GM06990 (cell line): Measurements from ENCODE around the gene MGA.

Source experiments
- DNase-seq: peaks from one replicate; pipeline ENCODE4 v3.0.0-alpha.2; 2011; ENCODE audit not compliant: insufficient read length; ENCODE audit errors: extremely low read depth
- H3K27me3 ChIP-seq: replicated peaks from 2 replicates; pipeline ENCODE4 v1.6.0; 2011; ENCODE audit warnings: low read length; ENCODE audit not compliant: control insufficient read depth, insufficient read depth
- H3K36me3 ChIP-seq: 2 replicates; pipeline ENCODE4 v1.5.1; 2011; ENCODE audit warnings: low read length; ENCODE audit not compliant: control insufficient read depth, insufficient read depth
- H3K4me3 ChIP-seq: replicated peaks from 2 replicates; pipeline ENCODE4 v1.5.1; 2011; ENCODE audit warnings: low read depth, mild to moderate bottlenecking, control low read depth, low read length
- CTCF ChIP-seq: IDR thresholded peaks from 2 replicates; pipeline ENCODE4 v1.5.1; 2011; ENCODE audit warnings: low read length, control low read depth, mild to moderate bottlenecking, inconsistent platforms; ENCODE audit not compliant: insufficient read depth, poor library complexity, severe bottlenecking

Gene MGA

GRCh38 chr15:41790756-41791546, 130.7 kb downstream of the MGA start:
- no peaks in the 10 kb centered on the region for H3K36me3 ChIP-seq
- no peaks in the 10 kb centered on the region for H3K27me3 ChIP-seq
- TF ChIP-seq CTCF: no peak
- no peak overlapping the region for H3K4me3 ChIP-seq
- DNase-seq: no peak

- Histone ChIP-seq H3K36me3 (no peaks in the 10 kb centered on the region), H3K4me3 (no peak overlapping the region), H3K27me3 (no peaks in the 10 kb centered on the region)
- TF ChIP-seq CTCF: no peak
- DNase-seq: no peak
These were observed 131.3 kb downstream of the MGA start for GRCh38 chr15:41791547-41791937.

DNA sequence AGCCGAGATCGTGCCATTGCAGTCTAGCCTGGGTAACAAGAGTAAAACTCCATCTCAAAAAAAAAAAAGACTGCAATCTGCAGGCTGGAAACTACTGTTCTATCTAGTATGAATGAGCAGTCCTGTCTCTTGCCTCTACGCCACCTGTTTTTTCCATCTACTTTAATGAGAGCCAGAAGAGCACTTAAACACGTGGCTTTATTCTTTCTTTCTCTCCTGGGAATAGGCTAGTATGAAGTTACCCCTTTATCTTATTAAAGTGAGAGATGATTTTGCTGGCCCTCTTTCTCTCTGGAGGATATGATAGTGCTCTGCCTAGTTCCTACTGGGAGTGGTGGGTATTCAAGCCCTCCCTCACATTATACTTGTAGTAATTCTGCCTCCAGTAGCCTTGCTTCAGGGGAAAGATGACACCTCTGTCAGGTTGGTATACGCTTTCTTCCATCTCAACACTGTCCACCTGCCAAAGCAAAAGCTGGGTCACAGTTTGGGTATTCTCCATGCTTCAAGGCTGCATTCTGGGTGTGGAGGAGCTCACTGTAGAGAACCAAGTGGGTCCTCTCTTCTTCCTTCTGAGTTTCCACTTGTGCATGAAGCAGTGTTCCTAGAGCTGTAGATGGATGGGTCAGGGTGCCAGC, 131.9 kb downstream of the MGA start:
- Histone ChIP-seq H3K36me3 (no peaks in the 10 kb centered on the region), H3K4me3 (no peak overlapping the region), H3K27me3 (no peaks in the 10 kb centered on the region)
- no peak for TF ChIP-seq CTCF
- DNase-seq: no peak

- no peak for DNase-seq
These were observed 133.9 kb downstream of the MGA start for GRCh38 chr15:41794081-41794480.

DNA sequence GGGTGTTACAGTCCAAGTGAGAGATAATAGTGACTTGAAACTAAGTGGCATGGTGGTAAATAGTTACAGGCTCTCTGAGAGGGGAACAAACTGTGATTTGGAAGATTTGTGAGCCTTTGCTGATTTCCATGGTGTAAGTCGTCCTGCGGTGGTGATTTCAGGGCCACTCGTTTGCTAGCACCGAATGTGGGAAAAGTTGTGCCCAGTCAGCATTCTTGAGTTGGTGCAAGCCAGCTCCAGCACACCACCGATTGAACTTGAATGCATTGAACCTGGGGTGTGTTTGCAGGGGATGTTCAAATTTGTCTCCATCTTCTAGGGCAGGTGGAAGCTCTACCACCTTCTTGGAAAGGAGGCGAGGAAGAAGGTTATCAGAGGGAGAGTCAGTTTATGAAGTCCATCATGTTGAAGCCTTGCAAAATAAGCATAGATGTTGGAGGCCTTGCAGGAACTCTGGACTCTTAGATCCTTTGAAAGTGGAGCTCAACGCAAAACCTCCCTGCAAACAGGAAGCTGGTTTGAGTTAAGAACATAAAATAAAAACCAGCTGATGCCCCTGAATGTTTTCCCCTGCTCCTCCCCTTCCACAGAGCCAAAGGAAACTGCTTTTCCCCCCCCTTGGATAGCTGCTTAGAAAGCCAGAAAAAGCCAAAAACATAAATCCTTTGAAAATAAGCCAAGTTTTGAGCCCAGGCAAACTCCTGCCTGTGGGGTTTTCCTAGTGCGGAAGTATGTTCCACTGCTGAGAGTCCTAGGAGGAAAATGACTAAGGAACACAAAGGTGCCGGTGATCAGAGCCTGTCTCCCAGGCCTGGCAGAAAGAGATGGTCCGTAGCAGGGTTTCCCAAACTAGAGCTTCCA, 136.0 kb downstream of the MGA start:
- Histone ChIP-seq H3K4me3 (no peak overlapping the region), H3K36me3 (peaks cover 4% of the 10 kb centered on the region), H3K27me3 (no peaks in the 10 kb centered on the region)
- DNase-seq: no peak
- TF ChIP-seq CTCF: no peak

More at GRCh38 chr15:41794081-41794480, 133.9 kb downstream of the MGA start:
- H3K4me3 ChIP-seq: no peak overlapping the region
- H3K36me3 ChIP-seq: no peaks in the 10 kb centered on the region
- TF ChIP-seq CTCF: no peak
- no peaks in the 10 kb centered on the region for H3K27me3 ChIP-seq
